Measurements from ENCODE around the gene TANC1.

The TANC1 gene

GRCh38 chr2:159003555-159003954 lies 35.1 kb downstream of the TANC1 start:
- TF ChIP-seq, protein P1, sequence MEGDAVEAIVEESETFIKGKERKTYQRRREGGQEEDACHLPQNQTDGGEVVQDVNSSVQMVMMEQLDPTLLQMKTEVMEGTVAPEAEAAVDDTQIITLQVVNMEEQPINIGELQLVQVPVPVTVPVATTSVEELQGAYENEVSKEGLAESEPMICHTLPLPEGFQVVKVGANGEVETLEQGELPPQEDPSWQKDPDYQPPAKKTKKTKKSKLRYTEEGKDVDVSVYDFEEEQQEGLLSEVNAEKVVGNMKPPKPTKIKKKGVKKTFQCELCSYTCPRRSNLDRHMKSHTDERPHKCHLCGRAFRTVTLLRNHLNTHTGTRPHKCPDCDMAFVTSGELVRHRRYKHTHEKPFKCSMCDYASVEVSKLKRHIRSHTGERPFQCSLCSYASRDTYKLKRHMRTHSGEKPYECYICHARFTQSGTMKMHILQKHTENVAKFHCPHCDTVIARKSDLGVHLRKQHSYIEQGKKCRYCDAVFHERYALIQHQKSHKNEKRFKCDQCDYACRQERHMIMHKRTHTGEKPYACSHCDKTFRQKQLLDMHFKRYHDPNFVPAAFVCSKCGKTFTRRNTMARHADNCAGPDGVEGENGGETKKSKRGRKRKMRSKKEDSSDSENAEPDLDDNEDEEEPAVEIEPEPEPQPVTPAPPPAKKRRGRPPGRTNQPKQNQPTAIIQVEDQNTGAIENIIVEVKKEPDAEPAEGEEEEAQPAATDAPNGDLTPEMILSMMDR (conservative IDR thresholded peaks at IDR 0.05): no peak
- H3K27ac ChIP-seq: no peak overlapping the region

- TF ChIP-seq, protein P1 (conservative IDR thresholded peaks at IDR 0.05): no peak
- no peak overlapping the region for H3K27ac ChIP-seq
Observed at GRCh38 chr2:159004849-159005248, 36.4 kb downstream of the TANC1 start.

DNA sequence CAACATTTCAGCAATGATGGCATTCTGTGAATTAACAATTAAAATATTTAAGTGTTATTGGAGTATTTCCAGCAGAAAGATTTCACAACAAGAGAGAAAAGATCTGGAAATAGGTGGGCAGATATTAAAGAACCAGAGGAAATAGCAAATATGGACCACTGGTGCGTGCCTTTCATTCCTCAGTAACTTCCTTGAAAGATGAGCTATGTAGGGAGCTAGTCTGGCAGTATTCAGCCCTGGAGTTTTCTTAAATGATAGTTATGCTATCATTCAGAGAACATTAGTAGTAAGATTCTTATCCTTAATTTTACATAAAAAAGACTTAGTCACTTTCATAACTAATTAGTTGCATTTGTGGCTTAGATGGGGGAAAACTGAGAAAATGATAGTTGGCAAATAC lies 41.5 kb downstream of the TANC1 start:
- TF ChIP-seq, protein P1 (conservative IDR thresholded peaks at IDR 0.05): no peak
- peak overlapping the region; percentile 31 for H3K27ac ChIP-seq

DNA sequence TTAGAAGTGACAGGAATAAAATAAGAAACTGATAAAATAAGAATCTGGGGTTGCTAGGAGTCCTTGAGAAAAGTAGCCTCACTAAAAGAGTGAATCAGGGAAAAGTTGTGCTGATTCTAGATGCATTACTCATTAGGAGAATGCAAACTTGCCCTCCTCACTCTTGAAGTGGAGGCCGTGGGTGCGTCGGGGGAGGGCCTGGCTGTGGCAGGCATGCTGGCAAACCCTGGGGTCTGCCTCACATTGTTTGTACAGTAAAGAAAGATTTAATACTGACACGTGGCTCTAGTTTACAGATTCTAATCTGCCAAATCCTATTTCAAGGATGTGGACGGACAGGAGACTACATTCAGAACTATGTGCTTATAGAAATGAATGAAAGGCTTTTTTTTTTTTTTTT lies 41.9 kb downstream of the TANC1 start:
- H3K27ac ChIP-seq: peak overlapping the region; percentile 31
- TF ChIP-seq, protein P1 (conservative IDR thresholded peaks at IDR 0.05): no peak

DNA sequence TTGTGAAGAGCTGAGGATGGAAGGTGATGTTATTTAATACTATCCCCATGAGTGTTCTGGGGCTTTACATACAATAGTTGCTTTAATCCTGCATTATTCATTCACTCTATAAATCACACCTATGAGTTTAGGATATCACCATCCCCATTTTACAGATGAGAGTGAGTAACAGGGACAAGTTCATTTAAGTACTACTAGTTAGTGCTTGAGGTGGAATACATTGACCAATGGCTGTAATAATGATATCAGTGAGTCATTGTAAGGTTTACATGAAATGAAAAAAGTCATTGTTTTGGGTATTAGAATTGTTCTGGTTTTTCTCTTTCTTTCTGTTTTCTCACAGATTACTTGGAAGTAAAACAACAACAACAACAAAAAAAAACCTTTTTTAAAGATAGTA lies 42.5 kb downstream of the TANC1 start:
- H3K27ac ChIP-seq: peak overlapping the region; percentile 31; the same call in 1 of the 2 replicates
- TF ChIP-seq, protein P1 (conservative IDR thresholded peaks at IDR 0.05): no peak

- TF ChIP-seq, protein P1 (conservative IDR thresholded peaks at IDR 0.05): no peak
- H3K27ac ChIP-seq: no peak overlapping the region
Observed at GRCh38 chr2:159012142-159012541, 43.7 kb downstream of the TANC1 start.

GRCh38 chr2:159013103-159013502 lies 44.7 kb downstream of the TANC1 start:
- TF ChIP-seq, protein P1 (conservative IDR thresholded peaks at IDR 0.05): no peak
- no peak overlapping the region for H3K27ac ChIP-seq

- TF ChIP-seq, protein P1 (conservative IDR thresholded peaks at IDR 0.05): no peak
- H3K27ac ChIP-seq: no peak overlapping the region
Observed at GRCh38 chr2:159015174-159015573, 46.7 kb downstream of the TANC1 start.

All from VCaP (cell line).